ENCODE measurements around the gene DNM3. TPM values are rescaled to one million over a fixed set of nuclear protein-coding genes. Genes with fewer than 3 reads are reported as not detected.
A peak's percentile ranks its signal among the peaks of the same experiment; 100 is the strongest.

Gene DNM3
- total and polyA plus RNA-seq, 12 donors = 7.2 to 78.6 (median 18.4) TPM

- H3K9me3 ChIP-seq (replicated peaks in 1 of 3) = peaks cover 0 to 5% (median 0%) of the 10 kb centered on the region in 3 donors
- peaks cover 21 to 34% of the 10 kb centered on the region in 2 donors for H3K4me1 ChIP-seq (replicated peaks in 1 of 2)
- no peak for DNase-seq
- H3K27me3 ChIP-seq = no peaks in the 10 kb centered on the region
- WGBS, 4 donors = 96 to 98% (median 97%) methylated on average over 3 of the region's 3 CpGs
- intact Hi-C loops (cut with DNase I) = no loop called here
- H3K27ac ChIP-seq = no peak overlapping the region
- no peak overlapping the region for H3K4me3 ChIP-seq
- TF ChIP-seq, protein P1, sequence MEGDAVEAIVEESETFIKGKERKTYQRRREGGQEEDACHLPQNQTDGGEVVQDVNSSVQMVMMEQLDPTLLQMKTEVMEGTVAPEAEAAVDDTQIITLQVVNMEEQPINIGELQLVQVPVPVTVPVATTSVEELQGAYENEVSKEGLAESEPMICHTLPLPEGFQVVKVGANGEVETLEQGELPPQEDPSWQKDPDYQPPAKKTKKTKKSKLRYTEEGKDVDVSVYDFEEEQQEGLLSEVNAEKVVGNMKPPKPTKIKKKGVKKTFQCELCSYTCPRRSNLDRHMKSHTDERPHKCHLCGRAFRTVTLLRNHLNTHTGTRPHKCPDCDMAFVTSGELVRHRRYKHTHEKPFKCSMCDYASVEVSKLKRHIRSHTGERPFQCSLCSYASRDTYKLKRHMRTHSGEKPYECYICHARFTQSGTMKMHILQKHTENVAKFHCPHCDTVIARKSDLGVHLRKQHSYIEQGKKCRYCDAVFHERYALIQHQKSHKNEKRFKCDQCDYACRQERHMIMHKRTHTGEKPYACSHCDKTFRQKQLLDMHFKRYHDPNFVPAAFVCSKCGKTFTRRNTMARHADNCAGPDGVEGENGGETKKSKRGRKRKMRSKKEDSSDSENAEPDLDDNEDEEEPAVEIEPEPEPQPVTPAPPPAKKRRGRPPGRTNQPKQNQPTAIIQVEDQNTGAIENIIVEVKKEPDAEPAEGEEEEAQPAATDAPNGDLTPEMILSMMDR (IDR thresholded peaks at IDR 0.05) = no peak
- no peak for TF ChIP-seq POLR2A (IDR thresholded peaks at IDR 0.05)
- H3K36me3 ChIP-seq (replicated peaks in 1 of 2) = no peaks in the 10 kb centered on the region
These were observed 506.1 kb downstream of the DNM3 start for GRCh38 chr1:172347416-172347815.

DNA sequence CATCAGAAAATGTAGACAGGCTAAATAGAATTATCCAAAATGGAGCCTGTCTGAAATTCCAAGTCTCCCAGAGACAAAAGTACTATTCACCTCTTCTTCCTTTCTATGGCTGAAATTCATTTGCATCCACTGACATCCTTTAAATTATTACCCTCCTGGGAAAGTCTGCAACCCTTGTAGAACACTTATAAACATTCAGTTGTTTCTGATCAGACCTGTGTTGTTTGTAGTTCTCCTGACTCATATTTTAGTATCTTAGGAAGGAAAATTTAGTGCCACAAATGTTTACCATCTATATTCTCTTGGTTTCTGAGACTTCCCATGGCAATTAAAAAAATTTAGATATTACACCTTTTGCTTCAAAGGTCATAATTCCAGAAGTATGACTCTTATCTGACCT lies 509.6 kb downstream of the DNM3 start:
- peaks cover 0 to 5% (median 0%) of the 10 kb centered on the region in 3 donors for H3K9me3 ChIP-seq (replicated peaks in 1 of 3)
- DNase-seq = no peak
- H3K36me3 ChIP-seq (replicated peaks in 1 of 2) = no peaks in the 10 kb centered on the region
- TF ChIP-seq, protein P1 (IDR thresholded peaks at IDR 0.05) = no peak
- TF ChIP-seq POLR2A (IDR thresholded peaks at IDR 0.05) = no peak
- H3K4me1 ChIP-seq (replicated peaks in 1 of 2) = peaks cover 15 to 39% of the 10 kb centered on the region in 2 donors
- H3K4me3 ChIP-seq = no peak overlapping the region
- H3K27me3 ChIP-seq = no peaks in the 10 kb centered on the region
- peak overlapping the region in 2 of 5 donors; percentile 23 to 37 for H3K27ac ChIP-seq
- intact Hi-C loops (cut with DNase I) = no loop called here

DNA sequence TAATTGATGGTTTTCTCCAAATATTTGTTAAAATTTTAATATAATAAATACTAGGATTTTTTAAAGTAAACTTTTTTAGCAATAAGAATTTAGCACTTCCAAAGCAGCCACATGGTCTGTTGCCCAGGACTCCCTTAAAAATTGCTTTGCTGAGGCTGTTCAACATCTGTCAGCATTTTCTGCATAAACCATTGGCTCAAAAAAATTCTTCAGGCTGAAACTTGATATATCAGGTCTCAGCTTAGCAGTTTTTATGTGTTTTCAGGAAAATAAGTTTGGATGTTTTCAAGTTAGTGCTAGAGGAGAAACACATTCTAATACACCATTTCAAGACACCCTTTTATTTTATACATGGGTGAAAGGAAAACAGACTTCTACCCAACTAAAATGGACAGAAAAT lies 510.0 kb downstream of the DNM3 start:
- Histone ChIP-seq H3K27me3 (no peaks in the 10 kb centered on the region), H3K9me3 (replicated peaks in 1 of 3) (peaks cover 0 to 5% (median 0%) of the 10 kb centered on the region in 3 donors), H3K4me3 (no peak overlapping the region), H3K27ac (peak overlapping the region in 2 of 5 donors; percentile 23 to 26), H3K36me3 (replicated peaks in 1 of 2) (no peaks in the 10 kb centered on the region), H3K4me1 (replicated peaks in 1 of 2) (peaks cover 18 to 43% of the 10 kb centered on the region in 2 donors)
- no peak for DNase-seq
- intact Hi-C loops (cut with DNase I) = no loop called here
- TF ChIP-seq, protein P1 (IDR thresholded peaks at IDR 0.05) = no peak
- TF ChIP-seq POLR2A (IDR thresholded peaks at IDR 0.05) = no peak

- DNase-seq = peak in 4 of 7 donors; percentile 18 to 62 (median 34)
- H3K4me1 ChIP-seq (replicated peaks in 1 of 2) = peaks cover 22 to 48% of the 10 kb centered on the region in 2 donors
- H3K27ac ChIP-seq = peak overlapping the region in 1 of 5 donors; percentile 26
- no peak overlapping the region for H3K4me3 ChIP-seq
- intact Hi-C loops (cut with DNase I) = no loop called here
- TF ChIP-seq, protein P1 (IDR thresholded peaks at IDR 0.05) = no peak
- no peak for TF ChIP-seq POLR2A (IDR thresholded peaks at IDR 0.05)
- H3K27me3 ChIP-seq = no peaks in the 10 kb centered on the region
- H3K36me3 ChIP-seq (replicated peaks in 1 of 2) = no peaks in the 10 kb centered on the region
- H3K9me3 ChIP-seq (replicated peaks in 1 of 3) = peaks cover 0 to 5% (median 0%) of the 10 kb centered on the region in 3 donors
- 15 to 45% (median 36%) methylated on average over 3 of the region's 3 CpGs for WGBS, 4 donors
These were observed 510.5 kb downstream of the DNM3 start for GRCh38 chr1:172351754-172352161.

Measured in adrenal gland (tissue), 12 donors.